Measurements from ENCODE around the gene NCS1.
"Not testable (repeated sequence)": the region's sequence is repeated elsewhere in the genome, so short reads cannot be mapped to it uniquely, and the experiment has no call there.

NCS1 gene

GRCh38 chr9:130237763-130238524 lies 65.7 kb downstream of the NCS1 start:
- no peak for DNase-seq (ENCODE audit: low read depth)

DNA sequence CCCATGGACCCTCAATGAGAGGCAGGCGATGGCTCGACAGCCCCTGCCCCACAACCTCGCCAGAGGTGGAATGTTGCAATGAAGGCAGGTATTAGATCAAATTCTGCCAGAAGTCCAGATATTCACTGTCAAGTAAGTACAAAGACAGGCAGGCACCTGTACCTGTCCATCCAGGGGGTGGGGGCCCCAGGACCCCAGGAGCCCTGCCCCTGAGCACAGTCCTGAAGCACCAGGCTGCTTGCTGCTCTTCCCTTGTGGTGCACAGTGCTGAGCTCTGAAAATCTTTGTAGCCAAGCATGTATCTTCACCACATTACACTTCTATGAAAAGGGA lies 67.1 kb downstream of the NCS1 start:
- no peak for DNase-seq (ENCODE audit: low read depth)

- no peak for DNase-seq (ENCODE audit: low read depth)
Observed at GRCh38 chr9:130239741-130240241, 67.6 kb downstream of the NCS1 start.

- peak; percentile 75 for DNase-seq (ENCODE audit: low read depth)
Observed at GRCh38 chr9:130240410-130241197, 68.4 kb downstream of the NCS1 start.

GRCh38 chr9:130241198-130241535 lies 69.0 kb downstream of the NCS1 start:
- no peak for DNase-seq (ENCODE audit: low read depth)

DNA sequence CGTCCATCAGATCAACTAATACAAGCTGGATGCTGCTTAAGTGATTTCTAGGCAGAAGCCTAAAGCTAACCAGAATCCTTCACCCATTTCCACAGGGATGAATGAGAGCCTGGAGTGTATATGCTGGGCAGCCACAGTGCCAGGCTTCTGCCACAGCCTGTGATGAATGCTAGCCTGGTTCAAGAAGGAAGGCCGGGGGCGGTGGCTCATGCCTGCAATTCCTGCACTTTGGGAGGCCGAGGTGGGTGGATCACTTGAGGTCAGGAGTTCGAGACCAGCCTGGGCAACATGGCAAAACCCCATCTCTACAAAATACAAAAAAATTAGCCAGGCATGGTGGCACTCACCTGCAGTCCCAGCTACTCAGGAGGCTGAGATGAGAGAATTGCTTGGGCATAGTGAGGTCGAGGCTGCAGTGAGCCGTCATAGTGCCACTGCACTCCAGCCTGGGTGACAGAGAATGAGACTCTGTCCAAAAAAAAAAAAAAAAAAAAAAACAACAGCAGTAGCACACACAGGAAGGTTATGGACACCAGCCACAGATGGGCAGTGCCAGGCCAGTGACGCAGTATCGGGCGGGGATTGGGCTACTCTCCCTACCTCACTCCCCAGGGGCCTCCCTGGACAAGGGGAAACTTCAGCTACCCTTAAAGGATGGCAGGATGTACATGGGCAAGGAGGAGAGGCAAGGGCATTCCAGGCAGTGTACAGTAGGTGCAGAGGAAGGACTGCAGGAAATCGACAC lies 70.2 kb downstream of the NCS1 start:
- no peak for DNase-seq (ENCODE audit: low read depth)

DNA sequence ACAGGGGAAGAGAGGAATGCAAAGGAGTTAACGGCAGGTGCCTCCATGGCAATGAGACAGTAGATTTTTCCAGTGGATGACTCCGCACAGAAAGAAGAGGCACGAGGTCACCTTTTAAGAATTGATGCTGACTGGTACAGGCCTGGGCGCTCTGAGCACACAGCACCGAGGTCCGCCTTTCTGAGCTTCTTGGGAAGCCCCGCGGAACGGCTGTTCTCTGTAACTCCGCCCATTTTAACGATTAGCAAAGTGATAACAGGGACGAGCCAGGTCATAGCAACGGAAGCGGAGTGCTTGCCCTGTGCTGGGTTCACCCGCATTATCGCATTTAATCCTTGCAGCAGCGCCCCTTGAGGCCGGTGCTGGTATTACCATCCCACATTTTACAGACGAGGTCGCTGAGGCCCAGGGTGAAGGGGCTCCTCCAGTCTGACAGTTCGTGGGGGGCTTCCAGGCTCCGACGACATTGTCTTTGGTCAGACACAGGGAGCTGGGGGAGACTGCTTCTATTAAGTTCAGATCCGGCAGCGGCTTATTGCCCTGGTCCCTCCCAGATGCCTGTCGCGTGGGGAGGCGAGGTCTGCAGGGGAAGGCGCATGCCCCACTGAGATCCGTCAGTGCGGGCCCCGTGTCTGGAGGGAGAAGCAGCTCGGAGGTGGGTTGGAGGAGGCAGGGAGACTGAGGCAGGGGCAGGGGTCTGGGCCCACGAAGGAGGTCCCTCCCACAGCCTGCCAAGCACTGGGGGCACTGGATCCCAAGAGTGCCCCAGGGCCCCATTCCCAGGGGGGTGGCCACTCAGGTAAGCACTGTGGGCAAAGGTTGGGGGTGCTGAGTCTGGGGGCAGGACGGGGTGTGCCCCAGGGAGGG lies 71.0 kb downstream of the NCS1 start:
- no peak for DNase-seq (ENCODE audit: low read depth)

DNA sequence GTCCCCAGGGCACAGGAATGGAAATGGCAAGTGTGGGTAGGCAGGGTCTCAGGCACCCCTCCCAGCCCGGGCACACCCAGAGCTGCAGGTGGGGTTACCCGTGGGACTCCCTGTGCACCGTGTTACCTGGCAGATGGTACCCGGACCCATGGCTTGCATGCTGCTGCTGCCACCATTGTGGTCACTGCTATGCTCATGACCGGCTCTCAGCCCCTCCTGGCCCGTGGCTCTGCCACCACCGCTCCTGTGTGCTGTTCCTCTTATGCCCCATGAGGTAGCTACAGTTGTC lies 71.6 kb downstream of the NCS1 start:
- DNase-seq (ENCODE audit: low read depth): no peak

DNA sequence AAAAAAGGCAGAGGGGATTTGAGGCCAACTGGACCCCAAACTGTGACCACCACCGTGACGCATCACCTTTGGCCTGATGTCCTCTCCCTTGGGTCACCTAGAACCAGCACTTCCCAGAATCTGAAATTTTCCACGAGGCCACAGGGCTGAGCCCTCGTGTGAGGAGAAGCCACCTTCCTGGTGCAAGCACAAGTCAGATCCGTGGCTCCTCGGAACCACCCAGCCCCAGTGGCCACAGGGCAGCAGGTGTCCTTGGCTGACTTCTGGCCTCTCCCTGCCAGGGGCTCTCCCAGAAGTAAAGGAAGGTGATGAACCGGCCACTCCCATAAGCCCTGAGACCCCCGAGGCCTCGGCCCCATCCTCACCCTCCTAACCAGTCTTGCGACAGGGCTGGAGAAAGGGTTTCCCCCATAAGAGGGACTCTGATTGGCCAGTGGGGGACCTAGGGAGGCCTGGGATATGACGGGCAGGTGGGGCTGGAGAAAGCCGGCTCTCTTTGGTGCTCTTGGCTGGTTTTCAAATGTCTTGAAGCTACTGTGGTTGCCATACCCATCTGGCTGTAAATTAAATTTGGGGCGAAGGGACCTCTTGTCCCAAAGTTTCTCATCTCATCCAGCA lies 72.5 kb downstream of the NCS1 start:
- no peak for DNase-seq (ENCODE audit: low read depth)

- DNase-seq (ENCODE audit: low read depth): no peak
Observed at GRCh38 chr9:130245474-130245873, 73.3 kb downstream of the NCS1 start.

DNA sequence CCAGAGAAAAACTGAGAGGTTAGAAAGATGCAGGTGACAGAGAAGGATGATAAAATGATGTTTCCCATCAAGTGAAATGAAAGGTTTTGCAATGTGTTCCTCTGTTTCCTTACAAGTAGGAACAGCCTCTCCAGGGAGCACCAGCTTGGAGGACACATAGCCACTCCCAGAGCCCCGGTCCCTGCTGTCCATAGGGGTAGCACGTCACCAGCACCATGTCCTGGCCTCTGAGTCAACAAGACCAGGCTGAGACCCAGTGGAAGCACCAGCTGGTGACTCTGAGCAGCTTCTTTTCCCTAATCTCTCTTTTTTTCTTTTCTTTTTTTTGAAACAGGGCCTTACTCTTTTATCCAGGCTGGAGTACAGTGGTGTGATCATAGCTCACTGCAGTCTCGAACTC lies 73.9 kb downstream of the NCS1 start:
- DNase-seq (ENCODE audit: low read depth): no peak

DNA sequence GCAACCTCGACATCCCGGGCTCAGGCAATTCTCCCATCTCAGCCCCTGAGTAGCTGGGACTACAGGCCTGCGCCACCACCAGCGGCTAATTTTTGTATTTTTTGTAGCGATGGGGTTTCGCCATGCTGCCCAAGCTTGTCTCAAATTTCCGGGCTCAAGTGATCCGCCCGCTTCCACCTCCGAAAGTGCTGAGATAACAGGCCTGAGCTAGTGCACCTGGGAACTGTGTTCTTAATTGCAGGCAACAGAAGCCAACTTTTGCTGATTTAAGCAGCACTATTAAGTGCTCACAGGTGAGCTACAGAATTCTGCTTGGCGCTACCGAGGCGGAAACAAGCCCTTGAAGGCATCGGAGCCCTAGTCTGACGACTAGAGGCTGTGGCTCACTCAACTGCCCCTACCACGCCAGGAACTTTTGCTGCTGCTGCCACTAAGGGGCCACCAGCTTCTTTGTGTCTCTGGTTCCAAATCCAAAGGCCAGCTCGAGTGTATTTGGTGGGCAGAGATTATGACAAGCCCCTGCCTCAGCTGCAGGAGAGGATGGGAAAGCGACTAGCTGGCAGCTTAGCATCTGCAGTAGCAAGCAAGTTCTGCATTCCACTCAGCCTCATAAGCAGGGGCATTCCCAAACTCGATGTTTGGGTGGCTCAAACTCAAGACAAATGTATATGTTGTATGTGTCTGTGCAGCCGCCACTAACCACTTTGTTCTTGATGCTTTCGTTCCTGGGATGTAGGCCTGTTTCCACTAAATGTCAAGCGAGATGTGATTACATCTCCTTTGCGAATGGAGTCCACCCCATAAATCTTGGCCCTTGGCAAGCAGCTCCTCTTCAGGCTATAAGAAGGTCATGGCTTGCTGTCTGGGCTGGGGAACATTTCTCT lies 82.8 kb downstream of the NCS1 start:
- DNase-seq (ENCODE audit: low read depth): no peak

DNA sequence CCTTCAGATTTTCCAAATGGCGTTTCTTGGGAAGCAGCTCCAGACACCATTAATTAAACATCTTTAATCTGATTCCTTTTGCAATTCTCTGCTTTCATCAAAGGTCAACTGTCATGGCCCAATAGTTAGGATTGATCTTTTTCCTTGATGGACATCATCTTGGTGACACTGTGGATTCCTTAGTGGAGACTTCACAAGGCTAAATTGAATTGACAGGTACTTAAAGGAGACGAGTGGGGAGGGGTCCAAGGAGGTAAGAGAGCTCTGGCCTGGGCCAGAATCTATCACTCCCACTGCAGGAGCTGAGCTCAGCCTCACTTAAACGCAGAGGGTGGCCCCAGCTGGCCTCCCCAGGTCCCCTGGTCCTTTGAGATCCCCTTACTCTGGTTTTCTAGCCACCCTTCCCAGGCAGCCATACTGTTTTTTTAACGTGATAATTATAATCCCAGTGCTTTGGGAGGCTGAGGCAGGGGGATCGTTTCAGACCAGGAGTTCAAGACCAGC lies 83.5 kb downstream of the NCS1 start:
- no peak for DNase-seq (ENCODE audit: low read depth)

- DNase-seq (ENCODE audit: low read depth): no peak
Observed at GRCh38 chr9:130256644-130257043, 84.4 kb downstream of the NCS1 start.

DNA sequence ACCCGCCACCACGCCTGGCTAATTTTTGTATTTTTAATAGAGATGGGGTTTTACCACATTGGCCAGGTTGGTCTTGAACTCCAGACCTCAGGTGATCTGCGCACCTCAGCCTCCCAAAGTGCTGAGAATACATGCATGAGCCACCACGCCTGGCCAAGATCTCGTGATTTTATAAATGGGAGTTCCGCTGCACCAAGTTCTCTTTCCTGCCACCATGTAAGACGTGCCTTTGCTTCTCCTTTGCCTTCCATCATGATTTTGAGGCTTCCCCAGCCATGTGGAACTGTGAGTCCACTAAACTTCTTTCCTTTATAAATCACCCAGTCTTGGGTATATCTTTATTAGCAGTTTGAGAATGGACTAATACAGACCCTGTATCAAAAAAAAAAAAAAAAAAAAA lies 85.9 kb downstream of the NCS1 start:
- DNase-seq (ENCODE audit: low read depth): not testable (repeated sequence)

DNA sequence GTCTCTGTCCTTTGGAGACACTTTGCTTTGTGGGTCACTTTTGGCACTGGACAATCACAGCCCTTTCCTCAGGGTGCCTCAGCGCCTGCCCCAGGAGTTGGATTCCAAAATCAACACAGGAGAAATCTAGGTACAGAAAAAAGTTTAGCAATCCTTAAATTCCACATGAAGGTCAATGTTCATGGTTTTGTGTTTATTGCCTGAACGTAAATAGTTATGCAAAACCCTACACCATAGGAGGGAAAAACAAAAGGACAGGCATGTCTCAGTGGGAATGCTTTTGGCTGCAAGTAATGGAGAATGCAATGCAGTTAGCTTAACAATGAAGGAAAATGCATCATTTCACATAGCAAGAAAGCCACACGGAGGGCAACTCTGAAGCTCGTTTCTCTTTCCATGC lies 86.8 kb downstream of the NCS1 start:
- no peak for DNase-seq (ENCODE audit: low read depth)

GRCh38 chr9:130260816-130261765 lies 88.9 kb downstream of the NCS1 start:
- no peak for DNase-seq (ENCODE audit: low read depth)

DNA sequence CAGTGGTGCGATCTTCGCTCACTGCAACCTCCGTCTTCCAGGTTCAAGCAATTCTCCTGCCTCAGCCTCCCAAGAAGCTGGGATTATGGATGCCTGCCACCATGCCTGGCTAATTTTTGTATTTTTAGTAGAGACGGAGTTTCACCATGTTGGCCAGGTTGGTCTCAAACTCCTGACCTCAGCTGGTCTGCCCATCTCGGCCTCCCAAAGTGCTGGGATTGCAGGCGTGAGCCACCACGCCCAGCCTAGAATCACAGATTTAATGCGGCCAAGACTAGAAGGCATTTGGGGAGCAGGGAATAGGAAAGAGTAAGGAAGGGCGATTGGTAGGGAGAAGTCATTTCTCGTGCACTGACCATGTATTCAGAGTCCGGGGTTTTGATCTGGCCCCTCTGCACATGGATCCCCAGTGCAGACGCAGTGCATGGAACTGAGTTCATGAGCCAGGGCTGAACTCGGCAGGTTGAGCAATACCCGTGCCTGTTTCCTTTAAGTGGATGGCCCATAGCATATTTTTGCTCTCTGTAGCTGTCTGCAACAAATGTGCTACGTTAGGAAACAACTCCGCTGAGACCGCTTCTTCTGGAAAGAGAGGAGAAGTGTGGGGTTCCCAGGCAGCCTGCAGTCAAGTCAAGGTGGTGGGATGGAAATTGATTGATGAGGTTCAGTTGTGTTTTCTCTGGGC lies 90.0 kb downstream of the NCS1 start:
- no peak for DNase-seq (ENCODE audit: low read depth)

DNA sequence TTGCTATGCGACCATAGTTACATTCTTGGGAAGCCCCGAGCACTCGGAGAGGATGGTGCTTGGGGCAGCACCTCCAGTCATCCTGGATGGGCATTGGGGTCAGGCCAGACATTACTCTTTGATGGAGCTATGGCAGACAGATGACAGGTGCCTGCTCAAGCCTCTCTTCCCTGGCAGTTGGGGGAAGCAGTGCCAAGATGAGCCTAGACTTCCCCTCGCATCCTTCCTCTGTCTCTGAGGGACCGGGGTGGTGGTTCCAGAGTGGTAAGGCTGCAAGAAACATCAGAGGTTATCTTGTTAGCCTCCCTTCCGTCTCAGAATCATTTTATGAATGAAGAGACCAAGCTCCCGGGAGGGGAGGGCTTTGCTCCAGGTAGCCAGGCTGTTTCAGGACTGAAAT lies 90.6 kb downstream of the NCS1 start:
- no peak for DNase-seq (ENCODE audit: low read depth)

All from iris pigment epithelial cell (primary cell).